B cell (primary cell): ENCODE measurements around the gene NFIB.

Experiments
- EZH2 ChIP-seq: IDR thresholded peaks from 2 replicates; pipeline ENCODE4 v1.6.1; 2012; ENCODE audit warnings: borderline replicate concordance, low read depth, mild to moderate bottlenecking, moderate library complexity, low read length; ENCODE audit not compliant: insufficient read depth, poor library complexity, severe bottlenecking
- TF ChIP-seq, protein P1 (sequence below): fragments of 200-600 bp; IDR thresholded peaks from one replicate; pipeline ENCODE4 v1.8.0; 2022; ENCODE audit warnings: antibody characterized with exemption, mild to moderate bottlenecking

DNA sequence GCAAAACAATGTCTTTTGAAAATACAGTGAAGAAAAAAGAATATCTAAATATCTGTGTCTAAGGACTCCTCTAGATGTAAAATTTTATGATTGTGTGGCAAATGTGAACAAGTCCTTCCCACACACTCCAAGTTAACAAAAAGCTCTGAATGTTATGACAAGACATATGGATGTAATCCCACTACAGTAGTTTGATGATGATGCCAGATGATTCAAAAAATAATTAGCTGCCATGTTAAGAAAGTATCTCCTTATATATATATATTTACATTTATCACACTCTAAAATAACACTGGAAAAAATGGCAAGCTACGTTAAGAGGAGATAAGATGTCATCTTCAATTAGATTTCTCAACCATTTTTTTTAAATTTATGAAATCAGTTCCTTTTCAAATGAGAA, 178.5 kb downstream of the NFIB start:
- TF ChIP-seq EZH2, result no peak
- TF ChIP-seq, protein P1, sequence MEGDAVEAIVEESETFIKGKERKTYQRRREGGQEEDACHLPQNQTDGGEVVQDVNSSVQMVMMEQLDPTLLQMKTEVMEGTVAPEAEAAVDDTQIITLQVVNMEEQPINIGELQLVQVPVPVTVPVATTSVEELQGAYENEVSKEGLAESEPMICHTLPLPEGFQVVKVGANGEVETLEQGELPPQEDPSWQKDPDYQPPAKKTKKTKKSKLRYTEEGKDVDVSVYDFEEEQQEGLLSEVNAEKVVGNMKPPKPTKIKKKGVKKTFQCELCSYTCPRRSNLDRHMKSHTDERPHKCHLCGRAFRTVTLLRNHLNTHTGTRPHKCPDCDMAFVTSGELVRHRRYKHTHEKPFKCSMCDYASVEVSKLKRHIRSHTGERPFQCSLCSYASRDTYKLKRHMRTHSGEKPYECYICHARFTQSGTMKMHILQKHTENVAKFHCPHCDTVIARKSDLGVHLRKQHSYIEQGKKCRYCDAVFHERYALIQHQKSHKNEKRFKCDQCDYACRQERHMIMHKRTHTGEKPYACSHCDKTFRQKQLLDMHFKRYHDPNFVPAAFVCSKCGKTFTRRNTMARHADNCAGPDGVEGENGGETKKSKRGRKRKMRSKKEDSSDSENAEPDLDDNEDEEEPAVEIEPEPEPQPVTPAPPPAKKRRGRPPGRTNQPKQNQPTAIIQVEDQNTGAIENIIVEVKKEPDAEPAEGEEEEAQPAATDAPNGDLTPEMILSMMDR, result no peak
